ENCODE measurements around the gene IRF2BP2.

IRF2BP2 gene

GRCh38 chr1:234605983-234606783, 3.8 kb downstream of the IRF2BP2 start (continued):
- TF ChIP-seq ZNF530 (tag by site-specific recombination; IDR thresholded peaks at IDR 0.05; ENCODE audit: low read depth) = no peak
- no peak for TF ChIP-seq ZNF146 (tag by site-specific recombination; IDR thresholded peaks at IDR 0.05)
- TF ChIP-seq ZNF248 (tag by site-specific recombination; IDR thresholded peaks at IDR 0.05) = no peak
- no peak for TF ChIP-seq ZNF585B (tag by site-specific recombination; IDR thresholded peaks at IDR 0.05)
- TF ChIP-seq ZNF677 (tag by site-specific recombination; IDR thresholded peaks at IDR 0.05) = no peak
- TF ChIP-seq, protein P1, sequence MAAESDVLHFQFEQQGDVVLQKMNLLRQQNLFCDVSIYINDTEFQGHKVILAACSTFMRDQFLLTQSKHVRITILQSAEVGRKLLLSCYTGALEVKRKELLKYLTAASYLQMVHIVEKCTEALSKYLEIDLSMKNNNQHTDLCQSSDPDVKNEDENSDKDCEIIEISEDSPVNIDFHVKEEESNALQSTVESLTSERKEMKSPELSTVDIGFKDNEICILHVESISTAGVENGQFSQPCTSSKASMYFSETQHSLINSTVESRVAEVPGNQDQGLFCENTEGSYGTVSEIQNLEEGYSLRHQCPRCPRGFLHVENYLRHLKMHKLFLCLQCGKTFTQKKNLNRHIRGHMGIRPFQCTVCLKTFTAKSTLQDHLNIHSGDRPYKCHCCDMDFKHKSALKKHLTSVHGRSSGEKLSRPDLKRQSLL (tag by site-specific recombination; IDR thresholded peaks at IDR 0.05) = no peak
- no peak; the same call in 1 of the 2 replicates for TF ChIP-seq OVOL3 (tag by site-specific recombination; IDR thresholded peaks at IDR 0.05)
- TF ChIP-seq ZNF48 (tag by site-specific recombination; IDR thresholded peaks at IDR 0.05) = no peak
- no peak for TF ChIP-seq TCF7L2 (IDR thresholded peaks at IDR 0.05; ENCODE audit: borderline replicate concordance, low read depth, low read length)
- no peak for TF ChIP-seq SCRT1 (tag by site-specific recombination; IDR thresholded peaks at IDR 0.05; ENCODE audit: borderline replicate concordance)
- TF ChIP-seq ZFP3 (tag by site-specific recombination; IDR thresholded peaks at IDR 0.05; ENCODE audit: low read depth) = no peak
- no peak for TF ChIP-seq ZNF423 (tag by site-specific recombination; IDR thresholded peaks at IDR 0.05)
- no peak for TF ChIP-seq ZNF223 (tag by site-specific recombination; IDR thresholded peaks at IDR 0.05)
- TF ChIP-seq RBAK (tag by site-specific recombination; IDR thresholded peaks at IDR 0.05) = no peak
- TF ChIP-seq ZNF518A (tag by site-specific recombination; conservative IDR thresholded peaks at IDR 0.05; ENCODE audit: low read depth) = 0 out of 2 replicates have a peak, but pooled peaks have one; percentile 19
- no peak for TF ChIP-seq ZBTB44 (tag by site-specific recombination; IDR thresholded peaks at IDR 0.05)
- no peak for TF ChIP-seq KLF7 (tag by site-specific recombination; IDR thresholded peaks at IDR 0.05; ENCODE audit: borderline replicate concordance)
- TF ChIP-seq ZNF558 (tag by site-specific recombination; IDR thresholded peaks at IDR 0.05) = 0 out of 2 replicates have a peak, but pooled peaks have one; percentile 26
- no peak for TF ChIP-seq ZFP41 (tag by site-specific recombination; IDR thresholded peaks at IDR 0.05; ENCODE audit: borderline replicate concordance)
- TF ChIP-seq PRDM10 (tag by site-specific recombination; IDR thresholded peaks at IDR 0.05) = peak; percentile 94
- TF ChIP-seq ZNF433 (tag by site-specific recombination; IDR thresholded peaks at IDR 0.05; ENCODE audit: low read depth) = no peak
- TF ChIP-seq ZNF169 (tag by site-specific recombination; IDR thresholded peaks at IDR 0.05) = no peak
- TF ChIP-seq, protein P2, sequence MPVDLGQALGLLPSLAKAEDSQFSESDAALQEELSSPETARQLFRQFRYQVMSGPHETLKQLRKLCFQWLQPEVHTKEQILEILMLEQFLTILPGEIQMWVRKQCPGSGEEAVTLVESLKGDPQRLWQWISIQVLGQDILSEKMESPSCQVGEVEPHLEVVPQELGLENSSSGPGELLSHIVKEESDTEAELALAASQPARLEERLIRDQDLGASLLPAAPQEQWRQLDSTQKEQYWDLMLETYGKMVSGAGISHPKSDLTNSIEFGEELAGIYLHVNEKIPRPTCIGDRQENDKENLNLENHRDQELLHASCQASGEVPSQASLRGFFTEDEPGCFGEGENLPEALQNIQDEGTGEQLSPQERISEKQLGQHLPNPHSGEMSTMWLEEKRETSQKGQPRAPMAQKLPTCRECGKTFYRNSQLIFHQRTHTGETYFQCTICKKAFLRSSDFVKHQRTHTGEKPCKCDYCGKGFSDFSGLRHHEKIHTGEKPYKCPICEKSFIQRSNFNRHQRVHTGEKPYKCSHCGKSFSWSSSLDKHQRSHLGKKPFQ (tag by site-specific recombination; IDR thresholded peaks at IDR 0.05) = peak; percentile 38; the same call in 1 of the 2 replicates
- no peak for TF ChIP-seq ELK4 (IDR thresholded peaks at IDR 0.05; ENCODE audit: borderline replicate concordance, low read depth, low read length)

Data from HEK293 (cell line).